HepG2 (cell line): ENCODE measurements around the gene MICB. TPM values are rescaled to one million over a fixed set of nuclear protein-coding genes. Genes with fewer than 3 reads are reported as not detected.
"Not testable (repeated sequence)": the region's sequence is repeated elsewhere in the genome, so short reads cannot be mapped to it uniquely, and the experiment has no call there.

ENCODE experiments used
- ATAC-seq: fragments of 200-7000 bp; cut with Tn5 transposase; 3 replicates; pipeline ENCODE4 v1.9.1; 2020; ENCODE audit warnings: mild to moderate bottlenecking, moderate library complexity
- BruUV-seq: library from RNA; stranded (reverse); fragments of 400-500 nt; replicated peaks from 2 replicates; lab custom pipeline; 2021; lab: Mats Ljungman, UMichigan
- CTCF ChIA-PET: fragments of 300-600 bp; formaldehyde crosslinking; extraction: SDS; loops from one replicate; lab custom pipeline; 2021; ENCODE audit warnings: low total read pairs, inconsistent platforms, low intra/inter-chr PET ratio; lab: Yijun Ruan, JAX
- POLR2A ChIA-PET: fragments of 350-600 bp; sonication (Branson Sonifier 250); formaldehyde crosslinking; loops from one replicate; lab custom pipeline; 2020; ENCODE audit warnings: antibody characterized with exemption, inconsistent platforms; lab: Yijun Ruan, JAX
- DNase-seq: peaks from one replicate; pipeline ENCODE4 v3.0.0-alpha.2; 2015; ENCODE audit warnings: low spot score
- FAIRE-seq: peaks from 3 replicates; lab custom pipeline; 2011; peaks lifted over from hg19 to GRCh38; lab: Jason Lieb, UNC
- H2AFZ ChIP-seq: one replicate; pipeline ENCODE4 v1.6.1; 2011; ENCODE audit warnings: low read length, inconsistent platforms
- H3K27ac ChIP-seq: fragments of 300-600 bp; 3 replicates; pipeline ENCODE4 v1.8.0; 2011; ENCODE audit warnings: mixed run types, mild to moderate bottlenecking, mixed read lengths, low read length, inconsistent platforms; ENCODE audit not compliant: insufficient read depth; ENCODE audit errors: extremely low read length
- H3K27me3 ChIP-seq, 2 experiments: fragments of 200-600 bp in 1 of 2; 2 replicates in 1 of 2; 3 replicates in 1 of 2; pipeline versions ENCODE4 v1.6.0 to v1.8.0; 2011; ENCODE audit warnings: low read length in 2 of 2, mild to moderate bottlenecking in 2 of 2, moderate library complexity in 2 of 2, inconsistent platforms in 1 of 2; ENCODE audit not compliant: insufficient read depth in 2 of 2, control insufficient read depth in 1 of 2
- H3K36me3 ChIP-seq, 2 experiments: fragments of 200-600 bp in 1 of 2; replicated peaks in 1 of 2; 2 replicates in 1 of 2; 3 replicates in 1 of 2; pipeline versions ENCODE4 v1.5.1 to v1.8.0; 2011; ENCODE audit warnings: low read length in 2 of 2, inconsistent platforms in 1 of 2; ENCODE audit not compliant: insufficient read depth in 2 of 2, control insufficient read depth in 1 of 2
- H3K4me1 ChIP-seq: 2 replicates; pipeline ENCODE4 v1.5.1; 2012; ENCODE audit warnings: low read length, inconsistent platforms; ENCODE audit not compliant: insufficient read depth
- H3K4me2 ChIP-seq: 2 replicates; pipeline ENCODE4 v1.6.0; 2011; ENCODE audit warnings: low read depth, low read length, inconsistent platforms
- H3K4me3 ChIP-seq, 3 experiments: fragments of 200-600 bp in 1 of 3; sonication (generic), shearing (Covaris generic) in 1 of 3; replicated peaks in 1 of 3; 2 replicates each; pipeline ENCODE4 v1.5.1; 2011 to 2016; ENCODE audit warnings: low read length in 3 of 3, inconsistent platforms in 2 of 3, low read depth in 2 of 3, mild to moderate bottlenecking in 2 of 3, control low read depth in 1 of 3, mixed read lengths in 1 of 3; ENCODE audit not compliant: insufficient read depth in 1 of 3
- H3K79me2 ChIP-seq: one replicate; pipeline ENCODE4 v1.6.1; 2011; ENCODE audit warnings: low read length, inconsistent platforms; ENCODE audit not compliant: insufficient read depth
- H3K9ac ChIP-seq: 2 replicates; pipeline ENCODE4 v1.6.0; 2011; ENCODE audit warnings: mild to moderate bottlenecking, low read depth, low read length, inconsistent platforms; ENCODE audit not compliant: insufficient read depth
- H3K9me3 ChIP-seq: 2 replicates; pipeline ENCODE4 v1.5.1; 2012; ENCODE audit warnings: mild to moderate bottlenecking, low read length
- H4K20me1 ChIP-seq: 2 replicates; pipeline ENCODE4 v1.6.0; 2011; ENCODE audit warnings: inconsistent platforms, mild to moderate bottlenecking, low read length, moderate library complexity; ENCODE audit not compliant: insufficient read depth
- ZNF30 ChIP-seq: sonication (generic); formaldehyde crosslinking; IDR thresholded peaks from 2 replicates; pipeline ENCODE4 v1.5.0; 2020; ENCODE audit warnings: mild to moderate bottlenecking, missing genetic modification reagents
- WGBS: methylation state at CpG from one replicate; pipeline ENCODE4 v1.1.6; 2017; ENCODE audit warnings: low lambda C conversion rate; 5-methylcytosine and 5-hydroxymethylcytosine counted together
- in situ Hi-C: cut with HindIII; loops from 2 replicates; pipeline ENCODE4 v1.10.0; 2017; ENCODE audit warnings: low pct_unique_long_range_greater_than_20kb; ENCODE audit not compliant: extremely low pct_ligation_motif_present
- intact Hi-C: fragments of 100-400 bp; cut with micrococcal nuclease; formaldehyde crosslinking; loops from one replicate; pipeline ENCODE4 v1.10.0; 2022; ENCODE audit not compliant: unreplicated experiment
- polyA plus RNA-seq, 8 experiments: library from polyadenylated mRNA; depleted of rRNA in 3 of 8; stranded (reverse) in 7 of 8; unstranded in 1 of 8; fragments of >200 nt; fragmentation: Illumina TruSeq in 4 of 8; extraction: Trizol in 4 of 8; gene quantifications; 2 replicates each; pipeline versions ENCODE4 v1.2.1 to v1.2.3, GENCODE V29; 2011 to 2016; ENCODE audit warnings: low read depth in 4 of 8, missing spikeins in 1 of 8, mixed read lengths in 1 of 8; ENCODE audit not compliant: insufficient read depth in 1 of 8
- total RNA-seq, 5 experiments: library from RNA; depleted of rRNA; stranded (reverse); fragments of >200 nt; fragmentation: Illumina TruSeq; extraction: Trizol; gene quantifications; 2 replicates each; pipeline ENCODE4 v1.2.3, GENCODE V29; 2016; ENCODE audit warnings: low read depth in 1 of 5
- TF ChIP-seq, protein P1 (sequence below): sonication (generic); formaldehyde crosslinking; IDR thresholded peaks from 2 replicates; pipeline ENCODE4 v1.4.0; 2020; ENCODE audit warnings: missing genetic modification reagents, low read depth, mild to moderate bottlenecking, borderline replicate concordance
- TF ChIP-seq, protein P2 (sequence below): sonication (generic); formaldehyde crosslinking; conservative IDR thresholded peaks from 2 replicates; pipeline ENCODE4 v1.8.0; 2022; ENCODE audit warnings: mild to moderate bottlenecking, moderate library complexity, missing genetic modification reagents
- TF ChIP-seq, protein P3 (sequence below): sonication (generic); formaldehyde crosslinking; IDR thresholded peaks from 2 replicates; pipeline ENCODE4 v1.9.0; 2021; ENCODE audit warnings: missing genetic modification reagents, borderline replicate concordance

The MICB gene
- total and polyA plus RNA-seq, 2 of the 13 experiments (the other 11 are each of a cell fraction or from before 2014, with no cell fraction given): 12.5 to 12.8 TPM

DNA sequence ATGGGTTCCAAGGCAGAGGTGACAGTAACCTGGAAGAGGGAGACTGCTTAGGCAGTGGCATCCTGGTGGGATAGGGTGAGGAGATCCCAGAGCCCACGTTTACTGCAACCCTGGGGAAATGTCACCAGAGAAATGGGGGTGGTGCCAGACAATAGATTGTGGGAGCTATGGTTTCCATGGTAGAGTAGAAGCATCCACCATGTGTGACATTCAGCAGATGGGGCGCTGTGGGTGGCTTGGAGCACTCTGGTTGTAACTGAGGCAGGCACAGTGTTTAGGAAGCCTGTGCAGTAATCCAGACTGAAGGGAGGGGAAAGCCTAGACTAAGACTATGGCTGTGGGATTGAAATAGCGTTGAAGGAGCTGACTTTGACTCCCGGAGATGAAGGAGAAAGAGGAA lies 1.1 kb upstream of the MICB start:
- H3K79me2 ChIP-seq, H3K36me3 ChIP-seq, ATAC-seq, BruUV-seq, FAIRE-seq, DNase-seq: not testable (repeated sequence)
- Histone ChIP-seq H3K4me3 (peak overlapping the region in 1 of 3 experiments; percentile 79; a peak in 1 of 6 replicates), H3K27me3 (peaks cover 0 to 20% of the 10 kb centered on the region in 2 experiments; a peak in 1 of 5 replicates)
- POLR2A ChIA-PET: interaction anchor here (2.0 to 4.4 kb wide), 2 partner anchors 32 to 45 kb away, joined by 13 to 20 read pairs; partner anchors contain the start of genes DDX39B and MCCD1
- TF ChIP-seq, protein P1, sequence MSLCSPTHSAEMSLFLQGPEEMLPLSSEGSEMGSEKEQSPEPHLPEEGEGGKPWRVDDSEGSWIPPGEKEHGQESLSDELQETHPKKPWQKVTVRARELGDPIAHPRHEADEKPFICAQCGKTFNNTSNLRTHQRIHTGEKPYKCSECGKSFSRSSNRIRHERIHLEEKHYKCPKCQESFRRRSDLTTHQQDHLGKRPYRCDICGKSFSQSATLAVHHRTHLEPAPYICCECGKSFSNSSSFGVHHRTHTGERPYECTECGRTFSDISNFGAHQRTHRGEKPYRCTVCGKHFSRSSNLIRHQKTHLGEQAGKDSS (CRISPR knock-in tag): peak; percentile 33; the same call in 1 of the 2 replicates
- TF ChIP-seq ZNF30 (CRISPR knock-in tag): 0 out of 2 replicates have a peak, but pooled peaks have one; percentile 31
- TF ChIP-seq, all 625 proteins: peak for 2; not testable (repeated sequence) for 623
- WGBS: 19% methylated on average over 4 of the region's 4 CpGs
- H3K4me1 ChIP-seq: peaks cover 48% of the 10 kb centered on the region
- H3K9ac ChIP-seq, CTCF ChIA-PET, in situ Hi-C loops, H4K20me1 ChIP-seq, H2AFZ ChIP-seq, H3K9me3 ChIP-seq, H3K27ac ChIP-seq: not testable (repeated sequence)
- intact Hi-C loops: loop anchor here (2.0 kb wide), 1 partner anchor 32 kb away; the partner anchor contains the start of gene MCCD1
- peak overlapping the region; percentile 82 for H3K4me2 ChIP-seq

DNA sequence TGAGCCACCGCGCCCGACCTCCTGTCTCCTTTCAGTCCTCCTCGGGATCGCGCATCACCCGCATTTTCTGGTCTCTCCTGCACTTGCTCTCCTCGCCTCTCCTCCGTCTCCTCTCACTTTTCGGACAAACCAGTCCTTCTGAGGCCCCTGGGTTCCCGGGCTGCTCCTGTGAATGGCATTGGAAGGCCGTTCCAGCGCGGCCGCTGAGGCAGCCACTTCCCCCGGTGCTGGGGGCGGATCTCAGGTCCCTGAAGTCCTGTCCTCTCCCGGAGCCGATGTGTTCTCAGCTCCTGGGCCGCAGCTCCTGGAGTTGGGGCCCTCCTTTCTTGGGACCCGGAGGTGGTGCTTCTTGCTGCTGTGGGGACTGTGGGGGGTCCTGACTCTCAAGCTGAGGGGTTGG lies 803 bp downstream of the MICB start:
- CTCF ChIA-PET: no interaction called here
- POLR2A ChIA-PET: interaction anchor here (0.7 to 4.4 kb wide), 3 partner anchors 30 to 43 kb away, joined by 3 to 20 read pairs (median 13); partner anchors contain the start of genes DDX39B and MCCD1
- Histone ChIP-seq H4K20me1 (no peaks in the 10 kb centered on the region), H3K9me3 (no peaks in the 10 kb centered on the region), H3K9ac (no peak overlapping the region), H3K4me2 (peak overlapping the region; percentile 70), H3K36me3 (no peaks in the 10 kb centered on the region), H3K27ac (no peak overlapping the region), H3K79me2 (no peaks in the 10 kb centered on the region), H3K27me3 (peaks cover 0 to 20% of the 10 kb centered on the region in 2 experiments; a peak in 1 of 5 replicates), H3K4me1 (peaks cover 43% of the 10 kb centered on the region), H2AFZ (no peak overlapping the region), H3K4me3 (peak overlapping the region; percentile 47 to 79 (median 54); a peak in 4 of 6 replicates)
- no TSS peak for BruUV-seq
- DNase-seq: no peak
- intact Hi-C loops (no loop called here), in situ Hi-C loops (no loop called here)
- WGBS: 49% methylated on average over 17 of the region's 21 CpGs
- no peak for FAIRE-seq
- no peak for ATAC-seq
- TF ChIP-seq, protein P2, sequence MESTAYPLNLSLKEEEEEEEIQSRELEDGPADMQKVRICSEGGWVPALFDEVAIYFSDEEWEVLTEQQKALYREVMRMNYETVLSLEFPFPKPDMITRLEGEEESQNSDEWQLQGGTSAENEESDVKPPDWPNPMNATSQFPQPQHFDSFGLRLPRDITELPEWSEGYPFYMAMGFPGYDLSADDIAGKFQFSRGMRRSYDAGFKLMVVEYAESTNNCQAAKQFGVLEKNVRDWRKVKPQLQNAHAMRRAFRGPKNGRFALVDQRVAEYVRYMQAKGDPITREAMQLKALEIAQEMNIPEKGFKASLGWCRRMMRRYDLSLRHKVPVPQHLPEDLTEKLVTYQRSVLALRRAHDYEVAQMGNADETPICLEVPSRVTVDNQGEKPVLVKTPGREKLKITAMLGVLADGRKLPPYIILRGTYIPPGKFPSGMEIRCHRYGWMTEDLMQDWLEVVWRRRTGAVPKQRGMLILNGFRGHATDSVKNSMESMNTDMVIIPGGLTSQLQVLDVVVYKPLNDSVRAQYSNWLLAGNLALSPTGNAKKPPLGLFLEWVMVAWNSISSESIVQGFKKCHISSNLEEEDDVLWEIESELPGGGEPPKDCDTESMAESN (CRISPR knock-in tag): 0 out of 2 replicates have a peak, but pooled peaks have one; percentile 16
- TF ChIP-seq, protein P3, sequence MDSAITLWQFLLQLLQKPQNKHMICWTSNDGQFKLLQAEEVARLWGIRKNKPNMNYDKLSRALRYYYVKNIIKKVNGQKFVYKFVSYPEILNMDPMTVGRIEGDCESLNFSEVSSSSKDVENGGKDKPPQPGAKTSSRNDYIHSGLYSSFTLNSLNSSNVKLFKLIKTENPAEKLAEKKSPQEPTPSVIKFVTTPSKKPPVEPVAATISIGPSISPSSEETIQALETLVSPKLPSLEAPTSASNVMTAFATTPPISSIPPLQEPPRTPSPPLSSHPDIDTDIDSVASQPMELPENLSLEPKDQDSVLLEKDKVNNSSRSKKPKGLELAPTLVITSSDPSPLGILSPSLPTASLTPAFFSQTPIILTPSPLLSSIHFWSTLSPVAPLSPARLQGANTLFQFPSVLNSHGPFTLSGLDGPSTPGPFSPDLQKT (CRISPR knock-in tag): no peak

- BruUV-seq, FAIRE-seq, H3K4me3 ChIP-seq, H3K9ac ChIP-seq, H3K79me2 ChIP-seq, in situ Hi-C loops, POLR2A ChIA-PET, H2AFZ ChIP-seq, H3K9me3 ChIP-seq, ATAC-seq, H4K20me1 ChIP-seq, H3K36me3 ChIP-seq, DNase-seq, intact Hi-C loops, CTCF ChIA-PET, H3K4me2 ChIP-seq, H3K27ac ChIP-seq: not testable (repeated sequence)
- peaks cover 0 to 17% of the 10 kb centered on the region in 2 experiments; a peak in 1 of 5 replicates for H3K27me3 ChIP-seq
- 67% methylated on average over 2 of the region's 2 CpGs for WGBS
- peaks cover 43% of the 10 kb centered on the region for H3K4me1 ChIP-seq
Observed at GRCh38 chr6:31499648-31500047, 1.7 kb downstream of the MICB start.
